Endodermal cell (in vitro differentiated cells): ENCODE data around the gene GPR142. TPM values are rescaled to one million over a fixed set of nuclear protein-coding genes. Genes with fewer than 3 reads are reported as not detected.

Experiments
- DNase-seq: peaks from one replicate; pipeline ENCODE4 v3.0.0-alpha.2; 2017
- H3K27ac ChIP-seq: 2 replicates; pipeline ENCODE4 v1.5.1; 2013; ENCODE audit warnings: mild to moderate bottlenecking, low read depth, low read length, moderate library complexity
- H3K27me3 ChIP-seq: 2 replicates; pipeline ENCODE4 v1.6.1; 2013; ENCODE audit warnings: mild to moderate bottlenecking, low read length, moderate library complexity; ENCODE audit not compliant: insufficient read depth, control insufficient read depth, poor library complexity, severe bottlenecking
- H3K36me3 ChIP-seq: 2 replicates; pipeline ENCODE4 v1.7.0; 2013; ENCODE audit warnings: mild to moderate bottlenecking, low read length, moderate library complexity; ENCODE audit not compliant: control insufficient read depth, insufficient read depth
- H3K4me1 ChIP-seq: one replicate; pipeline ENCODE4 v1.7.0; 2013; ENCODE audit warnings: low read length; ENCODE audit not compliant: control insufficient read depth, insufficient read depth
- H3K4me3 ChIP-seq: 2 replicates; pipeline ENCODE4 v1.5.1; 2013; ENCODE audit warnings: mild to moderate bottlenecking, low read length, moderate library complexity
- H3K9ac ChIP-seq: 2 replicates; pipeline ENCODE4 v1.6.1; 2013; ENCODE audit warnings: mild to moderate bottlenecking, low read length, moderate library complexity; ENCODE audit not compliant: poor library complexity, severe bottlenecking; ENCODE audit errors: extremely low read depth
- H3K9me3 ChIP-seq: 2 replicates; pipeline ENCODE4 v1.6.1; 2013; ENCODE audit warnings: mild to moderate bottlenecking, low read length, moderate library complexity; ENCODE audit not compliant: control insufficient read depth
- H3K27ac Mint-ChIP-seq: 2 replicates; pipeline ENCODE4 v1.8.0; 2020; ENCODE audit warnings: mixed read lengths
- H3K27me3 Mint-ChIP-seq: 2 replicates; pipeline ENCODE4 v1.8.0; 2021; ENCODE audit warnings: mild to moderate bottlenecking, mixed read lengths; ENCODE audit not compliant: insufficient read depth
- H3K36me3 Mint-ChIP-seq: 2 replicates; pipeline ENCODE4 v1.8.0; 2020; ENCODE audit warnings: low read depth, mixed read lengths
- H3K4me1 Mint-ChIP-seq: 2 replicates; pipeline ENCODE4 v1.8.0; 2020; ENCODE audit warnings: mixed read lengths
- H3K4me3 Mint-ChIP-seq: 2 replicates; pipeline ENCODE4 v1.8.0; 2020; ENCODE audit warnings: mild to moderate bottlenecking, moderate library complexity, mixed read lengths
- H3K9me3 Mint-ChIP-seq: 2 replicates; pipeline ENCODE4 v1.8.0; 2020; ENCODE audit warnings: mild to moderate bottlenecking, mixed read lengths
- CTCF ChIP-seq: fragments of 200-600 bp; sonication (generic); conservative IDR thresholded peaks from 2 replicates; pipeline ENCODE4 v1.5.0; 2021; ENCODE audit warnings: antibody characterized with exemption, mild to moderate bottlenecking
- WGBS, 2 experiments: methylation state at CpG; one replicate each; pipeline versions ENCODE4 v1.1.5 to v1.1.7; 2013; ENCODE audit warnings: missing lambda C conversion rate in 2 of 2, mixed read lengths in 1 of 2; ENCODE audit not compliant: insufficient coverage in 1 of 2, insufficient read length in 1 of 2; 5-methylcytosine and 5-hydroxymethylcytosine counted together
- total RNA-seq, 2 donors: library from RNA; stranded (reverse); fragmentation: NEBNext Ultra II Directional in 1 of 2; extraction: Animal tissue kit (Norgen Biotek cat#: 25700) in 1 of 2; gene quantifications; 2 replicates in 1 of 2; 3 replicates in 1 of 2; pipeline ENCODE4 v1.2.1, GENCODE V29; 2021

Gene GPR142
- total RNA-seq, 2 donors from 2014 or later = 0.29 to 0.92 TPM

- 95 to 100% methylated on average over 1 to 6 of the region's 8 CpGs for WGBS, 2 experiments
- Mint-ChIP-seq H3K27me3 (peaks cover 61% of the 10 kb centered on the region), H3K4me3 (no peak overlapping the region), H3K36me3 (no peaks in the 10 kb centered on the region), H3K4me1 (peaks cover 7% of the 10 kb centered on the region), H3K27ac (no peak overlapping the region), H3K9me3 (peaks cover 7% of the 10 kb centered on the region)
- Histone ChIP-seq H3K4me1 (no peaks in the 10 kb centered on the region), H3K27me3 (peaks cover 30% of the 10 kb centered on the region), H3K36me3 (no peaks in the 10 kb centered on the region), H3K9ac (no peak overlapping the region), H3K9me3 (no peaks in the 10 kb centered on the region), H3K4me3 (no peak overlapping the region), H3K27ac (no peak overlapping the region)
- DNase-seq = no peak
- TF ChIP-seq CTCF = no peak
These were observed 45.3 kb downstream of the GPR142 start for GRCh38 chr17:74412581-74412980.

- no peak overlapping the region for H3K27ac ChIP-seq
- WGBS, 2 experiments = 95 to 100% methylated on average over 6 to 7 of the region's 7 CpGs
- peaks cover 7% of the 10 kb centered on the region for H3K9me3 Mint-ChIP-seq
These were observed 46.2 kb downstream of the GPR142 start for GRCh38 chr17:74413491-74413890.

GRCh38 chr17:74414510-74414909 is 47.2 kb downstream of the GPR142 start:
- Histone ChIP-seq H3K4me1 (no peaks in the 10 kb centered on the region), H3K36me3 (no peaks in the 10 kb centered on the region), H3K9me3 (no peaks in the 10 kb centered on the region), H3K9ac (no peak overlapping the region), H3K27me3 (peaks cover 30% of the 10 kb centered on the region), H3K4me3 (no peak overlapping the region), H3K27ac (no peak overlapping the region)
- H3K9me3 Mint-ChIP-seq = peaks cover 7% of the 10 kb centered on the region
- no peak for TF ChIP-seq CTCF
- WGBS, 2 experiments = 59 to 77% methylated on average over 3 of the region's 3 CpGs
- peaks cover 74% of the 10 kb centered on the region for H3K27me3 Mint-ChIP-seq
- H3K4me3 Mint-ChIP-seq = no peak overlapping the region
- H3K27ac Mint-ChIP-seq = peak overlapping the region; percentile 59
- H3K36me3 Mint-ChIP-seq = no peaks in the 10 kb centered on the region
- H3K4me1 Mint-ChIP-seq = peaks cover 9% of the 10 kb centered on the region
- DNase-seq = no peak

More at GRCh38 chr17:74413491-74413890, 46.2 kb downstream of the GPR142 start:
- Mint-ChIP-seq H3K4me3 (no peak overlapping the region), H3K27me3 (peaks cover 70% of the 10 kb centered on the region), H3K27ac (no peak overlapping the region), H3K36me3 (no peaks in the 10 kb centered on the region), H3K4me1 (peaks cover 9% of the 10 kb centered on the region)
- no peak overlapping the region for H3K9ac ChIP-seq
- TF ChIP-seq CTCF = no peak
- H3K36me3 ChIP-seq = no peaks in the 10 kb centered on the region
- DNase-seq = no peak
- H3K27me3 ChIP-seq = peaks cover 30% of the 10 kb centered on the region
- no peak overlapping the region for H3K4me3 ChIP-seq
- H3K4me1 ChIP-seq = no peaks in the 10 kb centered on the region
- H3K9me3 ChIP-seq = no peaks in the 10 kb centered on the region
